ENCODE data around the gene DPYD.

GRCh38 chr1:97441966-97442365 lies 478.9 kb downstream of the DPYD start:
- TF ChIP-seq CTCF (IDR thresholded peaks at IDR 0.05) (no peak), POLR2A (IDR thresholded peaks at IDR 0.05) (no peak)

Measured in tibial nerve (tissue), 3 donors.